Renal pelvis (tissue), 4 donors: ENCODE data around the gene OTOGL. TPM values are rescaled to one million over a fixed set of nuclear protein-coding genes. Genes with fewer than 3 reads are reported as not detected.

Experiments used
- DNase-seq: peaks from one replicate; pipeline ENCODE4 v3.0.0-alpha.2; 2013
- polyA plus RNA-seq, 3 donors: library from polyadenylated mRNA; unstranded; fragments of 120-200 nt; gene quantifications; one replicate each; pipeline ENCODE4 v1.2.1, GENCODE V29; 2013; ENCODE audit not compliant: insufficient read length in 3 of 3

Gene OTOGL
- polyA plus RNA-seq, 3 donors = 0.78 to 1.1 (median 0.81) TPM

- DNase-seq = peak; percentile 90
These were observed 87.4 kb downstream of the OTOGL start for GRCh38 chr12:80186727-80187217.

DNA sequence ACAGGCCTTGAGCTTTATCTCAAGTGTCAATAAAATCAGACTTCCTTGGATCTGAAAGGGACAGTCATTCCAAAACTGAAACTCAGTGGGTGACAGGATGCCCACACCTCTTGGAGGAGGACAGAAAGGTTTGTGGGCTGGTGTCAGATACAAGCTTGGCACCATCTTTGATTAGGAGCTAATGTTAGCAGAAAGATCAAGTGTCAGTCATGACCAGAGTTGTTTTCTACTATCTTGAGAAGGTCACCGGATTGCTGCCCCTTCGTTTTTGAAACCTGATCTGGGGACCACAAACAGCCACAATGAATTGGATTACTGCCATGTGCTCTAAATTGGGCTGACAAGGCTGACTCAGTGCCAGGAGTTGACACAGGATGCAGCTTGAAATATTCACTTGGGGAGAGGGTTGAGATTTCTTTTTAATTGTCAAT lies 88.3 kb downstream of the OTOGL start:
- peak; percentile 45 for DNase-seq

DNA sequence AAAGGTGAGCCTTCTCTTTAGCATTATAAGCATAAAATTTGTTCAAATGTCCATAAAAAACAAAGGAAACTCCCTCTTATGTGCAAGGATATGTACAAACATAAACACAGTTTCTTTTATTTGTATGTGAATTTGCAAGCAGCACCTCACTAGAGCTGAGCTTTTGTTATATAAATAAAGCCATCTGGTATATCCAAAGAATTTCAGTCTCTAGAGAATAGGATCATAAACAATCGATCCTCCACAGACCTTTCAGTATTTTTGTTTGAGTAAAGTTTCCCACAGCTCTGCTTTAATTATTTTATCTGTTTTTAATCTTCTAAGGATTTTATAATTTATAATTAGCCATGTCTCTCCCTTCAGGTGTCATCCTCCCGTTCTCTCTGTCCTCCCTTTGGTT lies 89.2 kb downstream of the OTOGL start:
- DNase-seq = no peak

- DNase-seq = no peak
These were observed 89.9 kb downstream of the OTOGL start for GRCh38 chr12:80189241-80189640.

DNA sequence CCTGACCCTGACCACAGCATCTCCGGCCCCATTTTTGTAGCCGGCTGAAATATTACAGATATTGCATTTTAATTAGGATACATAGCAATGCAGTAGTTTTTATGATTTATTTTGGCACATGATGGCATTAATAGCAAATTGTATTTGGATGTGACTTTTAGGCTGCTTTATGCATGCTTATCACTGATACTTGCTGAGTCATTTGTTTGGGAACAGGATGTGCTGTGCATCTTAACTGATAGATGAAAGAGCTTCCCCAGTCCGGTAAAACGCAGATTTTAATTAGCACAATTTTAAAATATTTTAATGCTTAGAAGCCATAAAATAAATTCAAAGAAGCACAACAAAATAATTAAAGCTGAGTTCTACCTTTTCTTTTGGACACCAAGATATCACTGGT lies 90.7 kb downstream of the OTOGL start:
- DNase-seq = no peak

- no peak for DNase-seq
These were observed 92.8 kb downstream of the OTOGL start for GRCh38 chr12:80192087-80192486.

- DNase-seq = no peak
These were observed 94.5 kb downstream of the OTOGL start for GRCh38 chr12:80193865-80194264.

DNA sequence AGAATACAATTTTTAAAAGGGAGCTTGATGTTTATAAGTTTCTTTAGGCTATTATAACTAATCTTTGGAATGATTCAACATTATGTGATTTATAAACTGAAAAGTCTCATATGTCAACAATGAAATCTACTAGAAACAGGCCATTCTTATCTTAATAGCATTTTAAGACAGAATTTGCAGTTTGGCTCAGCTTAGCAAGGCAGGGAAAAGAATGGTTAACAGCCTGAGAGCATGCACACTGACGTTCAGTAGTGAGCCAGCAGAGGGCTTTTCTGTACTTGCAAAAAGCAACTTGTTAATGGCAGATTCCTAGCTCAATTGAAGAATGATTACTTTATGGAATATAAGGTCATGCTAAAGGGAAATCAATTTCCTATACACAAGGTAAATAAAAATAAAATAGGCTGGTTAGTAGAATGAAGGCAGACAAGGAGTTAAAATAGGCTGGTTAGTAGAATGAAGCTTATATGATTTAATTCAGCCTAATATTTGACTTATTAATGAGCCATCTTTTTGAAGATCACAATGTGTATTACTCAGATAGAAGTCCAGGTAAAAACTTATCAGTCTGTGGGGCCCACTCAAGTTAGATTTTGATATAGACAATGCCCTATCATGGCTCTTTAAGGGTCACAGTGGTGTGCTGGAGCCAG lies 95.9 kb downstream of the OTOGL start:
- DNase-seq = peak; percentile 48

DNA sequence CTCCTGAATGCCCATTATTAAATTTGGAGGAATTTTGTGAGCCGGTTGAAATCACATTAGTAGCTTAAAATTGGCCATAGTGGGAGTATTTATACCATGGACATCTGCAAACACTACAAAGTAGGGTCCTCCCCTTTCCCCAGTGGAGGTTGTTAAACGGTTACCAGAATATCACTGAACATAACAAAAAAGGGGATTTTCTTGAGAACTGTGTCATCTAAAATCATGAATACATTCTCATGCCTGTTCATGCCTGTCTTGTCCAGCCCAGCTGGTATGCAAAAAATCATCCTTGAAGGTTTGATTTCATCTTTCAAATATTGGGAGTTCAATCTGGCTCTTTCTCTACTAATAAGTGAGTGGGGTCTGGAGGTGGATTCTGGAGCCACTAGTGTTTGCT lies 96.4 kb downstream of the OTOGL start:
- no peak for DNase-seq

DNA sequence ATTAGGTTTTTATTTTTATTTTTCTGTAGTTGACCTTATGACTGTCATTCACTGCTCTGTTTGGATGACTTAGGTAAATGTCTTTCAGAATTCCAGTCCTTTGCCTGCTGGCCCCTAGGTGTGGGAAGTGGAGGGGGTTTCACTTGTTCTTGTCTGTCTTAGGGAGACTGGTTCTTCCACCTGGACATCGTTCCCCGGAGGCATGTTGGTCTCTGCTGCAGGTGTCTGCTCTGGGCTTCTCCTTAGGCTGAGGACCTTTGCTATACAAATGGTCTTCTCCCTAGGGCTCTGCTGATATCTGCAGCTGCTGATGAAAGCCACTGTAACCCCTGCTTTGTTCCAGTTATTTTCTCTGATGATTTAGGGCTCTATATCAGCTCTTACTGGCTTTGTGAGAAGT lies 97.1 kb downstream of the OTOGL start:
- no peak for DNase-seq

GRCh38 chr12:80198782-80199337 lies 99.5 kb downstream of the OTOGL start:
- no peak for DNase-seq

- DNase-seq = no peak
These were observed 100.6 kb downstream of the OTOGL start for GRCh38 chr12:80199931-80200330.

- no peak for DNase-seq
These were observed 101.1 kb downstream of the OTOGL start for GRCh38 chr12:80200414-80200813.

- no peak for DNase-seq
These were observed 102.6 kb downstream of the OTOGL start for GRCh38 chr12:80201908-80202307.

DNA sequence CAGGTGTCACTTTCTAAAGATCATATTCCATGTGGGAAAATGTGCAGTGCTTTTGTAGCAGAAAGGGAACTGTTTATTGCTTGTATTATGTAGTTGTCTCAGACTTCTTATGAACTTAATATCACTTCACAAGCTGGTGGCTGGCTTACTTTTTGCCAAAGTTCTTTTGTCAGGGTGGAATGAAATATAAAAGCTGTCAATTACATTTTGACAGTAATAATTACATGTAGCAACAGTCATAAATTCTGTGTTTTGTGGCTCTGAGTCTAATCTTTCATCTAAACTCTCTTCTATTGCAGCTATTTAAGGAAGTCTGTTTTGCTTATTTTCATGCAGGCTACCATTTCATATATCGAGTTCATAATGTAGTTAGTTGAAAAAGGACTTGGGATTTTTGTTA lies 106.6 kb downstream of the OTOGL start:
- no peak for DNase-seq

- DNase-seq = no peak
These were observed 108.7 kb downstream of the OTOGL start for GRCh38 chr12:80208071-80208470.

GRCh38 chr12:80211671-80212070 lies 112.3 kb downstream of the OTOGL start:
- DNase-seq = no peak

DNA sequence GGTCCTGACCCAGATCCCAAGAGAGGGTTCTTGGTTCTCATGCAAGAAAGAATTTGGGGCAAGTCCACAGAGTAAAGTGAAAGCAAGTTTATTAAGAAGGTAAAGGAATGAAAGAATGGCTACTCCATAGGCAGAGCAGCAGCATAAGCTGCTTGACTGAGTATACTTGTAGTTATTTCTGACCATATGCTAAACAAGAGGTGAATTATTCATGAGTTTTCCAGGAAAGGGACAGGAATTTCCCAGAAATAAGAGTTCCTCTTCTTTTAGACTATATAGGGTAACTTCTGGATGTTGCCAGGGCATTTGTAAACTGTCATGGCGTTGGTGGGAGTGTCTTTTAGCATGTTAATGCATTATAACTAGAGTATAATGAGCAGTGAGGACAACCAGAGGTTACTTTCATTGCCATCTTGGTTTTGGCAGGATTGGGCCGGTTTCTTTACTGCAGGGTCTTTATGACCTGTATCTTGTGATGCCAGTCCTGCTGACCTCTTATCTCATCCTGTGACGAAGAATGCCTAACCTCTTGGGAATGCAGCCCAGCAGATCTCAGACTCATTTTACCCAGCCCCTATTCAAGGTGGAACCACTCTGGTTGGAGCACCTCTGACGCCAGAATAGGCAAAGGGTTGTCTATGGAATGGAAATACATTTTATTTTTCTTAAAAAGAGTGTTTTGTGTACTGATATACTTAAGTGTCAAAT lies 113.8 kb downstream of the OTOGL start:
- no peak for DNase-seq

GRCh38 chr12:80213871-80214270 lies 114.5 kb downstream of the OTOGL start:
- no peak for DNase-seq

DNA sequence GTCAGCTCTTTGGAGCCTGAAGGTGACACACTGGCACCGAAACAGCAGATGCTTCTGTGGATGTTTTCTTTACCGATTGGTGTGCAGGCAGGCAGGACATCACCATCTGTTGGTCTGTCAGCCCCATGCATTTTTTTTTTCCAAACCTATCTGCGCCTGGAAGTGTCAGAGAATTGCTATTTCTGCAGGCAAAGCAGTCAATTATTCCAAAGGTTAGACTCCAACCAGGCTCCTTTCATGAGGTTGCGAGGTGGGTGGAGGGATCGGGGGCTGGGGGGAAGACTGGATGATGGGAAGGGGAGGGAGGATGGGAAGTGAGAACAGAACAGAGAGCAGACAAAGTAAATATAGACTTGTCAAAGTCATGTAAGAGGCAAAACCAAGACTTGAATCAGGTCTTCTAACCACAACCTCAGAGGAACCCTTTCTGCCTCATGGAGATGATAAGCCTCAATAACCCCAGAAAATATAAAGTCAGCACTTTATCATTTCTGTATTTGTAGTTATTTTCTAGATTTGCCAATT lies 117.7 kb downstream of the OTOGL start:
- DNase-seq = no peak

DNA sequence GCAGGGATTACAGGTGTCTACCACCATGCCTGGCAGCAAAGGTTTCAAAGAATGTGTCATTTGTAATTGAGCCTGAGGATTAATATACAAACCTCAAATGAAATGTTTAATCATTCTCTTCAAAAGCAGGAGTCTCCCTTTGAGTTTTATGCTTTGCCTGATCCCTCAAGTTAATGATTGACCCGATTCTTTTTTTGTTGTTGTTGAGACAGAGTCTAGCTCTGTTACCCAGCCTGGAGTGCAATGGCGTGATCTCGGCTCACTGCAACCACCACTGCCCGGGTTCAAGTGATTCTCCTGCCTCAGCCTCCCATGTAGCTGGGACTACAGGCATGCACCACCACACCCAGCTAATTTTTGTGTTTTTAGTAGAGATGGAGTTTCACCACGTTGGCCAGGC lies 119.6 kb downstream of the OTOGL start:
- DNase-seq = peak; percentile 23

- DNase-seq = no peak
These were observed 120.0 kb downstream of the OTOGL start for GRCh38 chr12:80219345-80219744.

- no peak for DNase-seq
These were observed 122.9 kb downstream of the OTOGL start for GRCh38 chr12:80222261-80222660.
